Panc1 (cell line): ENCODE measurements around the gene ACACA. TPM values are rescaled to one million over a fixed set of nuclear protein-coding genes. Genes with fewer than 3 reads are reported as not detected.

Experiments
- ATAC-seq: fragments of 200-7000 bp; cut with Tn5 transposase; 2 replicates; pipeline ENCODE4 v1.9.1; 2020; ENCODE audit warnings: mild to moderate bottlenecking, moderate library complexity
- BruUV-seq: library from RNA; stranded (reverse); fragments of 400-500 nt; replicated peaks from 2 replicates; lab custom pipeline; 2021; lab: Mats Ljungman, UMichigan
- CTCF ChIA-PET: fragments of 300-600 bp; sonication (Branson Sonifier 250); formaldehyde crosslinking; loops from one replicate; lab custom pipeline; 2022; ENCODE audit warnings: antibody characterized with exemption; lab: Charles Lee
- POLR2A ChIA-PET: fragments of 300-600 bp; sonication (Branson Sonifier 250); formaldehyde crosslinking; loops from one replicate; lab custom pipeline; 2022; ENCODE audit warnings: antibody characterized with exemption; lab: Charles Lee
- DNase-seq: peaks from one replicate; pipeline ENCODE4 v3.0.0-alpha.2; 2010; ENCODE audit warnings: low read depth, low spot score
- H3K27ac ChIP-seq: 2 replicates; pipeline ENCODE4 v1.5.1; 2011; ENCODE audit warnings: mild to moderate bottlenecking, low read length, inconsistent platforms
- H3K27me3 ChIP-seq: fragments of 200-500 bp; sonication (Bioruptor generic); 2 replicates; pipeline ENCODE4 v1.6.0; 2014; ENCODE audit warnings: low read length, inconsistent platforms; ENCODE audit not compliant: control insufficient read depth, insufficient read depth
- H3K36me3 ChIP-seq: fragments of 200-500 bp; sonication (Bioruptor generic); 2 replicates; pipeline ENCODE4 v1.5.1; 2014; ENCODE audit warnings: inconsistent platforms, mild to moderate bottlenecking, low read length, moderate library complexity; ENCODE audit not compliant: control insufficient read depth, insufficient read depth
- H3K4me1 ChIP-seq: 2 replicates; pipeline ENCODE4 v1.5.1; 2011; ENCODE audit warnings: inconsistent platforms, mild to moderate bottlenecking, low read length, moderate library complexity; ENCODE audit not compliant: control insufficient read depth, insufficient read depth
- H3K4me3 ChIP-seq, 2 experiments: 2 replicates each; pipeline ENCODE4 v1.5.1; 2011 to 2012; ENCODE audit warnings: low read depth in 2 of 2, low read length in 2 of 2, mild to moderate bottlenecking in 2 of 2, inconsistent platforms in 1 of 2, moderate library complexity in 1 of 2
- H3K9me3 ChIP-seq: fragments of 200-500 bp; sonication (Bioruptor generic); 2 replicates; pipeline ENCODE4 v1.5.1; 2014; ENCODE audit warnings: low read depth, mild to moderate bottlenecking, inconsistent platforms, low read length, moderate library complexity; ENCODE audit not compliant: control insufficient read depth, insufficient read depth
- CTCF ChIP-seq: fragments of 450-650 bp; IDR thresholded peaks from 2 replicates; pipeline ENCODE4 v1.5.1; 2017; ENCODE audit warnings: mild to moderate bottlenecking
- POLR2AphosphoS5 ChIP-seq: IDR thresholded peaks from 2 replicates; pipeline ENCODE4 v1.6.1; 2012; ENCODE audit warnings: mild to moderate bottlenecking, low read depth, low read length, moderate library complexity
- REST ChIP-seq, 2 experiments: IDR thresholded peaks; 2 replicates each; pipeline ENCODE4 v1.6.1; 2011 to 2012; ENCODE audit warnings: low read depth in 2 of 2, control low read depth in 1 of 2, low read length in 1 of 2, mild to moderate bottlenecking in 1 of 2, moderate library complexity in 1 of 2; ENCODE audit not compliant: insufficient read depth in 1 of 2
- SIN3A ChIP-seq: IDR thresholded peaks from 2 replicates; pipeline ENCODE4 v1.6.1; 2012; ENCODE audit warnings: low read depth, mild to moderate bottlenecking, low read length, moderate library complexity, borderline replicate concordance; ENCODE audit not compliant: insufficient read depth
- TCF7L2 ChIP-seq: IDR thresholded peaks from 2 replicates; pipeline ENCODE4 v1.6.1; 2011; ENCODE audit warnings: mild to moderate bottlenecking, low read depth, low read length, inconsistent platforms
- in situ Hi-C: cut with HindIII; loops from 2 replicates; pipeline ENCODE4 v1.10.0; 2016; ENCODE audit warnings: low sequenced_read_pairs, low pct_unique_long_range_greater_than_20kb
- intact Hi-C: fragments of 100-400 bp; cut with micrococcal nuclease; formaldehyde crosslinking; loops from one replicate; pipeline ENCODE4 v1.10.0; 2022; ENCODE audit not compliant: unreplicated experiment
- total RNA-seq: library from RNA; stranded (reverse); gene quantifications from one replicate; pipeline ENCODE4 v1.2.1, GENCODE V29; 2021; ENCODE audit not compliant: unreplicated experiment

Gene ACACA
- total RNA-seq, 1 experiment from 2014 or later = 131 TPM

- DNase-seq = no peak
- in situ Hi-C loops = no loop called here
- Histone ChIP-seq H3K9me3 (no peaks in the 10 kb centered on the region), H3K27ac (no peak overlapping the region), H3K4me1 (no peaks in the 10 kb centered on the region), H3K4me3 (no peak overlapping the region), H3K27me3 (no peaks in the 10 kb centered on the region), H3K36me3 (peaks cover 6% of the 10 kb centered on the region)
- ChIA-PET POLR2A (no interaction called here), CTCF (no interaction called here)
- ATAC-seq = no peak
- no peak for TF ChIP-seq POLR2AphosphoS5
- TF ChIP-seq REST (IDR thresholded peaks at IDR 0.05; ENCODE audit: insufficient read depth in 1 of 2, low read depth in 2 of 2, low read length in 1 of 2) = no peak
- no peak for TF ChIP-seq TCF7L2
- no peak for TF ChIP-seq SIN3A
- no peak for TF ChIP-seq CTCF
- intact Hi-C loops = no loop called here
- BruUV-seq = no TSS peak
Observed at GRCh38 chr17:37121616-37122015, 285.0 kb downstream of the ACACA start.

- Histone ChIP-seq H3K9me3 (no peaks in the 10 kb centered on the region), H3K27ac (no peak overlapping the region), H3K27me3 (no peaks in the 10 kb centered on the region), H3K4me3 (no peak overlapping the region), H3K4me1 (no peaks in the 10 kb centered on the region), H3K36me3 (peaks cover 6% of the 10 kb centered on the region)
- TF ChIP-seq TCF7L2 = no peak
- no peak for TF ChIP-seq SIN3A
- no peak for TF ChIP-seq POLR2AphosphoS5
- no peak for TF ChIP-seq REST (IDR thresholded peaks at IDR 0.05; ENCODE audit: insufficient read depth in 1 of 2, low read depth in 2 of 2, low read length in 1 of 2)
- TF ChIP-seq CTCF = no peak
- in situ Hi-C loops (no loop called here), intact Hi-C loops (no loop called here)
- CTCF ChIA-PET = no interaction called here
- no TSS peak for BruUV-seq
- ATAC-seq = no peak
- DNase-seq = no peak
- POLR2A ChIA-PET = no interaction called here
Observed at GRCh38 chr17:37118366-37119137, 288.1 kb downstream of the ACACA start.
